ENCODE data around the gene TCTN1.
"Not testable (repeated sequence)": the region's sequence is repeated elsewhere in the genome, so short reads cannot be mapped to it uniquely, and the experiment has no call there.

The TCTN1 gene

GRCh38 chr12:110638796-110639195, 24.9 kb downstream of the TCTN1 start:
- no peak for DNase-seq (ENCODE audit: low read depth)

GRCh38 chr12:110639336-110640141, 25.6 kb downstream of the TCTN1 start:
- DNase-seq (ENCODE audit: low read depth): peak; percentile 11

- DNase-seq (ENCODE audit: low read depth): no peak
These were observed 26.5 kb downstream of the TCTN1 start for GRCh38 chr12:110640275-110641025.

- DNase-seq (ENCODE audit: low read depth): no peak
These were observed 27.6 kb downstream of the TCTN1 start for GRCh38 chr12:110641521-110641920.

- DNase-seq (ENCODE audit: low read depth): no peak
These were observed 33.7 kb downstream of the TCTN1 start for GRCh38 chr12:110647631-110648040.

DNA sequence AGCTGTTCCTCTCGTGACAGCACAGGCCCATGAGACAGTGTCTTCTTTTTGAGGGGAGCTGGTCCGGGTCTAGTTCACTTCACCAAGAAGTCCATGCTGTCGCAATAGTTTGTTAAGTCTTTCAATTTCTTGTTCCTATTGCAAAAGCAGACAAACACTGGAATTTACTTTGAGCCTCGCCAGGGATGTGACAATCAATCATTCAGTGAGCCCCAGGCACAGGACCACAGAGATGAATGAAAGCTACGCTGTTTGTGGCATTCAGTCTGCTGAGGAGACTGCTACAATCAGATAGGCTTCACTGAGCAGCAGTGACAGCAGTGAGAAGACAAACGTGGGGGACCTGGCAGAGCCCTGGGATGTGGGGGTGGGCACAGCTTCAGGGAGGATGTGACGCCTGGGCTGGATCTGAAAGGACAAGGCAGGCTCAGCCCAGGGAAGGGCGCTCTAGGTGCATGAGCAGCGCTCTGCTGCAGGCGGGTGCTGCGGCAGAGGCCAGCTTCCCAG, 35.5 kb downstream of the TCTN1 start:
- DNase-seq (ENCODE audit: low read depth): no peak

DNA sequence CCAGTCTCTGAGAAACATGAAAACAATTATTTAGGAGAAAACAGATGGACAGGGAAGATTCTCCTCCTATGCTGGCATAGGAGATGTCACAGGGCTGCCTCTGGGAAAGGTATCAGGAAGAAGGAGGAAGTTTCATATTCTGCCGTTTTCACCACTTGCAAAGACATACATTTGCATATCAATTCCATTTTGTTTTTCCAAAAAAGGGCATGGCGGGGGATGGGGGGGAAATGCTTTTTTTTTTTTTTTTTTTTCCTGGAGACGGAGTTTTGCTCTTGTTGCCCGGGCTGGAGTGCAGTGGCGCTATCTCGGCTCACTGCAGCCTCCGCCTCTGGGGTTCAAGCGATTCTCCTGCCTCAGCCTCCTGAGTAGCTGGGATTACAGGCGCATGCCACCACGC, 40.3 kb downstream of the TCTN1 start:
- not testable (repeated sequence) for DNase-seq (ENCODE audit: low read depth)

DNA sequence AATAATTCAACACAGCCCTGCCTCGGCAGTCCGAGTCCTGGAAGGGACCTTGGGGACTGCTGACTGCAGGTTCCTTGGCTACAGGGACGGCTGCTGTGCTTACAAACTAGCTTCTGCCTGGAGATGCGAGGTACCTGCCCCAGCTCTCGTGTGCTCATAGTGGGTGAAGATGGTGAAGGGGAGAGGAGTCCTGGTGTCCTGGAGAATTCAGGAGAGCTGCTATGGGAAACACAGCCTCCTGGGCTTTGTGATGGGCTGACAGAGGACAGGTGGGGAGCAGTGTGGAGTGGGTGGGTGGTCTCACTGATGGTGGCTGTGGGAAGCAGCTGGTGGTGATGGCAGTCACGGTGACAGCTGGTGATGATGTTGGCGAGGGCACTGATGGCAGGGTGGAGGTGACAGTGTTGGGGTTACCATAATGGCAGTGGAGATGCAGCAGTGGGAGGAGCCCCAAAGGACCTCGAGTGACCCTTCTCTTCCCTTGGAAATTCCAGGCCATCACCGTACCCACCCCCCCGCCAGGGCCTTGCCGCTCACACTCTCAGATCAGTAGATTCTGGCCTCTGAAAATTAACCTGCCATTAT, 42.2 kb downstream of the TCTN1 start:
- no peak for DNase-seq (ENCODE audit: low read depth)

DNA sequence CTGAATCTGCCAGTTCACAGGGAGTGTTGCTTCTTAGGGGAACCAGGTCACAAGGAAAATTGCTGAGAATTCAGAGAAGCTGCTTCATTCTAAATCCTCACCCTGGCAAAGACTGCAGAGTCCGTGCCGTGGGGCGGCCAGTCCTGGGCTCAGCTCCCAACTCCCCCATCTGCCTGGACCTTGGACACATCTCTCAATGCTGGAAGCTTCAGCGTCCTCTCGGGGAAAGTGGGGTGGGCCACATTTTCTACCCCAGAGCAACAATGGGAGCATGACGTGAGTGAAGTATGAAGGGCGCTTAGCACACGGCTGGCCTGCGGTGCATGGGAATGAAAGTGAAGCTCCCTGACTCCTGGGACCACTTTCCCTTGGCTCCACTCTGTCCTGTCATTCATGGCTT, 43.8 kb downstream of the TCTN1 start:
- no peak for DNase-seq (ENCODE audit: low read depth)

GRCh38 chr12:110658242-110658641, 44.3 kb downstream of the TCTN1 start:
- no peak for DNase-seq (ENCODE audit: low read depth)

GRCh38 chr12:110658878-110659277, 44.9 kb downstream of the TCTN1 start:
- no peak for DNase-seq (ENCODE audit: low read depth)

GRCh38 chr12:110661337-110661972, 47.5 kb downstream of the TCTN1 start:
- no peak for DNase-seq (ENCODE audit: low read depth)

DNA sequence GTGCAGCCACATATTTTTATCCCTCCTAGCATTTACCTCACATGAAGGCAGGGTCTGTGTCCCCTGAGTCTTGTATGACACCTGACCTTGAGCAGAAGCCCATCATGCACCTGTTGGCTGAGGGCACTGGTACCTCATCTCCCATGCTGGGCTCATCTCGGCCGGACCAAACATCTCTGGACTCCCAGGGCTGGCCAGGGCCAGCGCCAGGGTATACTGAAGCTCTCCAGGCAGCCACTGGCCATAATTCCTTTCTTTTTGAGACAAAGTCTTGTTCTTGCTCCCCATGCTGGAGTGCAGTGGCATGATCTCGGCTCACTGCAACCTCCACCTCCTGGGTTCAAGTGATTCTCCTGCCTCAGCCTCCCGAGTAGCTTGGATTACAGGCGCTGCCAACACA, 53.0 kb downstream of the TCTN1 start:
- no peak for DNase-seq (ENCODE audit: low read depth)

GRCh38 chr12:110667671-110668070, 53.7 kb downstream of the TCTN1 start:
- DNase-seq (ENCODE audit: low read depth): no peak

DNA sequence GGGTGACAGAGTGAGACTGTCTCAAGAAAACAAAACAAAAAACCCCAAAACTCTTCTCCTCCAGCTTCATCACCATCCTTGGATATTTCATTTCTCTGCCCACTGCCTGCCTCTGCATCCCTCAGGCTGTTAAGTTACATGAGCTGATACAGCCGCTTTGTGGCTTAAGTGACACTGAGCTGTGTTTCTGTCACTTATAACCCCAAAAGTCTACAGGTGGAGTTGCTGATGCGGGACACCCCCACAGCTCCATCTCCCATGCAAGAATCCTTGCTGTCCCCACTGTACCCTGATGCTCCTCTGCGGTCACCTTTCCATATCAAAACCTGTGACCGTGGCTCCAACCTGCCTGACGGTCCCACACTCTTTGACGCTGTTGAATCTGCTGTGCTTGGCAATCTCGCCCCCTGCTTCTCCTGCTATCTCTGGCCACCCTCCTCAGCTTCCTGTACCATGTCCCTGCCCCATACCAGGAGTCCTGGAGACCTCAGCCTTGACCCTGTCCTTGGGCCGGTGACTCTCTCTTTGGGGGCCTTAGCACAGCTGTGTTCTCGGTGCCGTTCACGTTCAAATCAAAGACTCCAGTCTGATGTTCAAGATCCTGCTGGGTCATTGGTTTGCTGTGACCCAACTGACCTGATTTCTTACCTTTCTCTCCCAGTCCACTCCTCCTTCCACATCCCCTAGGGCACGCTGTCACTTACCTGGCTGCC, 54.7 kb downstream of the TCTN1 start:
- DNase-seq (ENCODE audit: low read depth): no peak

GRCh38 chr12:110669193-110669502, 55.2 kb downstream of the TCTN1 start:
- no peak for DNase-seq (ENCODE audit: low read depth)

GRCh38 chr12:110670161-110670701, 56.3 kb downstream of the TCTN1 start:
- no peak for DNase-seq (ENCODE audit: low read depth)

DNA sequence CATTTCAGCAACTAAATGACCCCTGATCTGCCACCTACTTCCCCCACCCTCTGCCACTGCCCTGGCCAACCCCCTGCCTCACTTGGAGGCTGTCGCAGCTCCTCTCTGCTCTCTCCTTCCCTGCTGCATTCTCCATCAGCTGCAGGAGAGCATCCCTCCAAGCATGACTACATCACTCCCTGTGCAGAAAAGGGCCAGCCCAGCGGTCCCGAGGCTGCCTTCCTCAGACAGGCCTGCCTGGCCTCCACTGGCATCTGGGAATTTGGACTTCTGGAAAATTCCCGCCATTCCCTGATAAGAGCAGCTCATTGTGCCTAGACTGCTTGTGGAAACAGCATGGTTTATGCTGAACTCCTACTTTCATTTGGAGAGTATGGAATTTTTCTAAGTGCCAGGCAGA, 62.2 kb downstream of the TCTN1 start:
- DNase-seq (ENCODE audit: low read depth): no peak

DNA sequence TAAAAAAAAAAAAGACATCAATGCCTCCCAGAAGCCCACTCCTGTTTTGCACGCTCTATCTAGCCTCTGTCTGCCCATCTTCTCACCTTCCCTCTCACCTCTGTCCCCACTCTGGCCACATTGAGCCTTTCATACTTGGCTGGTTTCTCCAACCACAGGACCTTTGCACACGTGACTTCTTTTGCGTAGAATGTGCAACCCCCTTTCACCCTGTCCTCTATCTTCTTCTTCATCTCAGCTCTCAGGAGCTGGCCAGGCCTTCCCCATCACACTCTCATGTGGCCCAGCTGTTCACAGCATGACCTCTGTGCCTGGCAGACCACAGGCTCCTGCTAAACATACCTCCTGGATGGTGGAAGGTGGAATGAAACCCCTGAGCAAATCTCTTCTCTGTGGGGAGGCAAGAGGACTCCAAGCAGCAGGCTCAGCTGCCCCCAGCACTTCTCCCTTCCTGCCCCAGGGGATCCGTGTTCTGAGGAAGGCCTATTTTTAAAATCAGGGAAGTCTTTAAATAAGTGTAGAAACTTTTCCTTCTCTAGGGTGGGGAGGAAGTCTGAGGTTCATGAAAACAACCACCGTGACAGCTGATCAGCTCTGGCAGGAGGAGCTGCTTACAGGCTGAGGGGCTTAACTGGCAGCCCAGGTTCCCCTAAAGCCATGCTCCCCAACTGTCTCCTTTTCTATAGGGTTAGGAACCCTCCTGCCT, 63.4 kb downstream of the TCTN1 start:
- no peak for DNase-seq (ENCODE audit: low read depth)

GRCh38 chr12:110677982-110678381, 64.1 kb downstream of the TCTN1 start:
- no peak for DNase-seq (ENCODE audit: low read depth)

DNA sequence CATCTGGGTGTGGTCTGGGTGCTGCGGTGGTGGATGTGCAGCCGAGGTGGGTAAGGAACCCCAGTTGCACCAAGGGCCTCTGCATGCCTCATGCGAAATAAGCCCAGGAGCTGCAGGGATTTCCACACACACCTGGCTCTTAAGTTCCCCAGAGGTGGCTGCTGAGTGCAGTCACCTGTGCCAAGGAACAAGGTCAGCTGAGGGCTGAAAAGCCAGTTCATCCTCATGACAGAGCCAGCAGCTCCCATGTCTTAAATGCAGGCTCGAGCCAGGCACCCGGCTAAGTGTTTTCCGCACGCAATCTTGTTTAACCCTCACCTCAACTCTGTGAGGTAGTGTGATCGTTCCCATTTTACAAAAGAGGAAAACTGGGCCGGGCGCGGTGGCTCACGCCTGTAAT, 65.3 kb downstream of the TCTN1 start:
- DNase-seq (ENCODE audit: low read depth): no peak
